DMS79 (cell line): Measurements from ENCODE around the gene PKNOX2.

ENCODE experiments used
- DNase-seq: peaks from one replicate; lab custom pipeline; 2025; lab: John Stamatoyannopoulos, UW

PKNOX2 gene

GRCh38 chr11:125155100-125155444 lies 9.5 kb upstream of the PKNOX2 start:
- DNase-seq = no peak

GRCh38 chr11:125155767-125156166 lies 8.8 kb upstream of the PKNOX2 start:
- no peak for DNase-seq

- no peak for DNase-seq
Measured at GRCh38 chr11:125156346-125157117, 8.0 kb upstream of the PKNOX2 start.

- no peak for DNase-seq
Measured at GRCh38 chr11:125157118-125157733, 7.3 kb upstream of the PKNOX2 start.

GRCh38 chr11:125157953-125158680 lies 6.4 kb upstream of the PKNOX2 start:
- no peak for DNase-seq

GRCh38 chr11:125162743-125163142 lies 1.8 kb upstream of the PKNOX2 start:
- no peak for DNase-seq

- no peak for DNase-seq
Measured at GRCh38 chr11:125163431-125164063, 1.0 kb upstream of the PKNOX2 start.

- DNase-seq = no peak
Measured at GRCh38 chr11:125164091-125164421, 495 bp upstream of the PKNOX2 start.

GRCh38 chr11:125165111-125165842 lies 726 bp downstream of the PKNOX2 start:
- DNase-seq = no peak

- no peak for DNase-seq
Measured at GRCh38 chr11:125165843-125166763, 1.6 kb downstream of the PKNOX2 start.

- DNase-seq = no peak
Measured at GRCh38 chr11:125166764-125167291, 2.3 kb downstream of the PKNOX2 start.

- no peak for DNase-seq
Measured at GRCh38 chr11:125167292-125167953, 2.9 kb downstream of the PKNOX2 start.

GRCh38 chr11:125167954-125168835 lies 3.6 kb downstream of the PKNOX2 start:
- DNase-seq = no peak

- DNase-seq = no peak
Measured at GRCh38 chr11:125168918-125169456, 4.4 kb downstream of the PKNOX2 start.

GRCh38 chr11:125170001-125170509 lies 5.5 kb downstream of the PKNOX2 start:
- DNase-seq = no peak

GRCh38 chr11:125170510-125171031 lies 6.0 kb downstream of the PKNOX2 start:
- DNase-seq = no peak

GRCh38 chr11:125171974-125172373 lies 7.4 kb downstream of the PKNOX2 start:
- DNase-seq = no peak

GRCh38 chr11:125173027-125173426 lies 8.5 kb downstream of the PKNOX2 start:
- DNase-seq = no peak
